ENCODE data around the gene CEACAM21. TPM values are rescaled to one million over a fixed set of nuclear protein-coding genes. Genes with fewer than 3 reads are reported as not detected.

The CEACAM21 gene
- total RNA-seq, 1 donor from 2014 or later = not detected

DNA sequence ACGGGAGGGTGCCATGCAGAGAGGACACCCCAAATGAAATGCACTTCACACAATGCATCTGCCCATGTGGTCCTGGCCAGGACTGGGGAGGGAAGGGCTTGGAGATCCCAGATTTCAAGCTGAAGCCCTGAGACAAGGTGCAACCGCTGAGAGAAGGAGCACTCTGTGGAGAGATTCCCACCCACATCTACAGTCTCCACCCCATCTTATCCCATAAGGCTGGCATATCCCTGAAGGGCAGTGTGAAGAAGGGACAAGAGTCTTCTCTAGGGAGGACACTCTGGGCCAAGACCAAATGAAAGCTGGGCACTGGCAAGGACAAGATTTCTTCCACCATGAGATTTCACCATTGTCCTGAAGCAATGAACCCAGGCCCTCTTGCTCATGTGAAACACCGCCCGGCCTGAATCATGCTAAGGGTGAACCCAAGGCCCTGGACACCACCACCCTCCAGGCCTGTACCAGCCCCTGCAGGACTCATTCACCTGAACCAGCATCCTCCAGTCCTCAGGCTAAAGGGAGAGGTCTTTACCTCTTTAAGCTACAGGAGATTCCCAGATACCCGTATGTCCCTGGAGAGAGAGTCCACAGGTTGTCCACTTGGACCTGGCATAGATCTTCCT is 30.4 kb downstream of the CEACAM21 start:
- no peak overlapping the region for H3K4me3 ChIP-seq (ENCODE audit: low read depth, low read length)
- H3K36me3 ChIP-seq (ENCODE audit: control insufficient read depth, insufficient read depth, low read length) = no peaks in the 10 kb centered on the region
- no peak for DNase-seq (ENCODE audit: low read depth)
- TF ChIP-seq CTCF (IDR thresholded peaks at IDR 0.05; ENCODE audit: insufficient read depth, low read length, poor library complexity, severe bottlenecking) = no peak
- peaks cover 3% of the 10 kb centered on the region for H3K27me3 ChIP-seq (ENCODE audit: control insufficient read depth, insufficient read depth, low read length)

DNA sequence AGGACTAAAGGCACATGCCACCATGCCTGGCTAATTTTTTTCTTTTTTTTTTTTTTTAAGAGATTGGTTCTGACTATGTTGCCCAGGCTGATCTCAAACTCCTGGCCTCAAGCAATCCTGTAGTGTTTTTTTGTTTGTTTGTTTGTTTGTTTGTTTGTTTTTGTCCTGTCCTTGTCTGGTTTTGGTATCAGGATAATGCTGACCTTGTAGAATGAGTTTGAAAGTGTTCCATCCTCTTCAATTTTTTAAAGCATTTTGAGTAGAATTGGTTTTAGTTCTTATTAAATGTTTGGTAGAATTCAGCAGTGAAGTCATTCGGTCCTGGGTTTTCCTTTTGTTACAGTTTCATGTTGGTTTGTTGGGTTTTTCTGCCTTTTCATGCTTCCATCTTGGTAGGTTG is 31.7 kb downstream of the CEACAM21 start:
- no peak for TF ChIP-seq CTCF (IDR thresholded peaks at IDR 0.05; ENCODE audit: insufficient read depth, low read length, poor library complexity, severe bottlenecking)
- DNase-seq (ENCODE audit: low read depth) = no peak
- no peaks in the 10 kb centered on the region for H3K36me3 ChIP-seq (ENCODE audit: control insufficient read depth, insufficient read depth, low read length)
- peaks cover 3% of the 10 kb centered on the region for H3K27me3 ChIP-seq (ENCODE audit: control insufficient read depth, insufficient read depth, low read length)
- no peak overlapping the region for H3K4me3 ChIP-seq (ENCODE audit: low read depth, low read length)

- DNase-seq (ENCODE audit: low read depth) = no peak
- H3K36me3 ChIP-seq (ENCODE audit: control insufficient read depth, insufficient read depth, low read length) = no peaks in the 10 kb centered on the region
- peaks cover 3% of the 10 kb centered on the region for H3K27me3 ChIP-seq (ENCODE audit: control insufficient read depth, insufficient read depth, low read length)
- no peak for TF ChIP-seq CTCF (IDR thresholded peaks at IDR 0.05; ENCODE audit: insufficient read depth, low read length, poor library complexity, severe bottlenecking)
- H3K4me3 ChIP-seq (ENCODE audit: low read depth, low read length) = no peak overlapping the region
These were observed 34.8 kb downstream of the CEACAM21 start for GRCh38 chr19:41610789-41611188.

- H3K27me3 ChIP-seq (ENCODE audit: control insufficient read depth, insufficient read depth, low read length) = no peaks in the 10 kb centered on the region
- no peaks in the 10 kb centered on the region for H3K36me3 ChIP-seq (ENCODE audit: control insufficient read depth, insufficient read depth, low read length)
- no peak overlapping the region for H3K4me3 ChIP-seq (ENCODE audit: low read depth, low read length)
- TF ChIP-seq CTCF (IDR thresholded peaks at IDR 0.05; ENCODE audit: insufficient read depth, low read length, poor library complexity, severe bottlenecking) = no peak
- no peak for DNase-seq (ENCODE audit: low read depth)
These were observed 36.5 kb downstream of the CEACAM21 start for GRCh38 chr19:41612483-41612882.

DNA sequence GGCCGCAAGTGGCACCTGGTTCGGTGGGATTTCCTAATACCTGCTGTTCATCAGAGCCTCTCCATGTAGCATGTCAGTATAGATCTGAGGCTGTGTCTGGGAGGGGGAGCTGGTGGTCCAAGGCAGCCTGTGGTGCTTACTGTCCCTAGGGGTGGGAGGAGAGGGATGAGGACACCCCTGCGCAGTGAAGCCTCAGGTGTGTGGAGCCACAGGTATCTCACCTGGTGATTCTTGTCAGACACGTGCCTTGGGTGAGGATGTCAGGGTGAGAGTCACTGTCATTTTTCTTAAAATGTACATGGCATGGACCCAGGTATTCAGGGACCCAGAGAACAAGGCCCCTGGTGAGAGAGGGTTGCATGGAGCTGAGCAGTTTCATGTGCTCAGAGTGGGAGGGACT is 39.2 kb downstream of the CEACAM21 start:
- Histone ChIP-seq H3K4me3 (ENCODE audit: low read depth, low read length) (no peak overlapping the region), H3K27me3 (ENCODE audit: control insufficient read depth, insufficient read depth, low read length) (no peaks in the 10 kb centered on the region), H3K36me3 (ENCODE audit: control insufficient read depth, insufficient read depth, low read length) (no peaks in the 10 kb centered on the region)
- no peak for DNase-seq (ENCODE audit: low read depth)
- TF ChIP-seq CTCF (IDR thresholded peaks at IDR 0.05; ENCODE audit: insufficient read depth, low read length, poor library complexity, severe bottlenecking) = no peak
